Stimulated activated CD4-positive, alpha-beta T cell treated with anti-CD3 and anti-CD28 coated beads, TNF-alpha, amount 100 ng/mL, for 48 hours (primary cell): ENCODE results near the gene KCNA2.

Experiments used
- DNase-seq, 3 donors: peaks; one replicate each; pipeline ENCODE4 v3.0.0-alpha.2; 2020; ENCODE audit warnings: low read depth in 3 of 3

Gene KCNA2

GRCh38 chr1:110628323-110629105, 22.4 kb upstream of the KCNA2 start:
- no peak for DNase-seq

GRCh38 chr1:110627764-110628163, 21.6 kb upstream of the KCNA2 start:
- no peak for DNase-seq

- DNase-seq, result no peak
These were observed 20.7 kb upstream of the KCNA2 start for GRCh38 chr1:110626889-110627288.

- DNase-seq, result no peak
These were observed 14.5 kb upstream of the KCNA2 start for GRCh38 chr1:110620686-110621085.

GRCh38 chr1:110620250-110620615, 14.1 kb upstream of the KCNA2 start:
- DNase-seq, result no peak

- peak; percentile 75 to 84 (median 76) for DNase-seq
These were observed 13.5 kb upstream of the KCNA2 start for GRCh38 chr1:110619412-110620249.

- DNase-seq, result no peak
These were observed 12.5 kb upstream of the KCNA2 start for GRCh38 chr1:110618668-110619067.

GRCh38 chr1:110617589-110617988, 11.4 kb upstream of the KCNA2 start:
- DNase-seq, result no peak

GRCh38 chr1:110617116-110617515, 11.0 kb upstream of the KCNA2 start:
- DNase-seq, result no peak

- DNase-seq, result no peak
These were observed 10.4 kb upstream of the KCNA2 start for GRCh38 chr1:110616587-110616986.

- peak in 2 of 3 donors; percentile 42 to 46 for DNase-seq
These were observed 9.5 kb upstream of the KCNA2 start for GRCh38 chr1:110615548-110616130.

- DNase-seq, result no peak
These were observed 6.0 kb upstream of the KCNA2 start for GRCh38 chr1:110612060-110612745.

- DNase-seq, result no peak
These were observed 4.6 kb upstream of the KCNA2 start for GRCh38 chr1:110610696-110611286.

- no peak for DNase-seq
These were observed 3.9 kb upstream of the KCNA2 start for GRCh38 chr1:110610084-110610483.

GRCh38 chr1:110608247-110608646, 2.1 kb upstream of the KCNA2 start:
- no peak for DNase-seq

- no peak for DNase-seq
These were observed 1.5 kb upstream of the KCNA2 start for GRCh38 chr1:110607536-110608230.

- no peak for DNase-seq
These were observed 738 bp upstream of the KCNA2 start for GRCh38 chr1:110606657-110607535.

GRCh38 chr1:110605446-110605845, 712 bp downstream of the KCNA2 start:
- no peak for DNase-seq

- DNase-seq, result no peak
These were observed 1.5 kb downstream of the KCNA2 start for GRCh38 chr1:110604586-110605148.

GRCh38 chr1:110603058-110603457, 3.1 kb downstream of the KCNA2 start:
- DNase-seq, result no peak
